ENCODE measurements around the gene SINHCAF. TPM values are rescaled to one million over a fixed set of nuclear protein-coding genes. Genes with fewer than 3 reads are reported as not detected.
A peak's percentile ranks its signal among the peaks of the same experiment; 100 is the strongest.

The SINHCAF gene
- total and polyA plus RNA-seq, 4 donors, result 23.4 to 67.0 (median 33.8) TPM

DNA sequence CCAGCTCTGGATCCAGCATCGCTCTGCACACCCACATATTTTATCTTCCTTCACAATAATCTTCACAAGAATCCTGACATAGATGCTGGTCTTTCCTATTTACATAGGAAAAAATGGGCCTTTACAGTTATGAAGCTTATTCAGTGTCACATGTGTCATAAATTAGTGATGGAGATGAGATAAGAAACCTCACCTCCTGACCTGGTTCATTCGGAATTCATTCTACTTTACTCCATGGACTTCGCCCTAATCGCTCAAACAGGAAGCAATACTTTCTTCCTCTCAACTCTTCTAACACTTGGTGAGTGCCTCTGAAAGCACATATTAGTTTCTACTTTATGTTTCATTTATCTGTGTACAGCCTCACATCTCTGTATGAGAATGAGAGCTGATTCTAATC lies 12.0 kb upstream of the SINHCAF start:
- TF ChIP-seq, protein P1, sequence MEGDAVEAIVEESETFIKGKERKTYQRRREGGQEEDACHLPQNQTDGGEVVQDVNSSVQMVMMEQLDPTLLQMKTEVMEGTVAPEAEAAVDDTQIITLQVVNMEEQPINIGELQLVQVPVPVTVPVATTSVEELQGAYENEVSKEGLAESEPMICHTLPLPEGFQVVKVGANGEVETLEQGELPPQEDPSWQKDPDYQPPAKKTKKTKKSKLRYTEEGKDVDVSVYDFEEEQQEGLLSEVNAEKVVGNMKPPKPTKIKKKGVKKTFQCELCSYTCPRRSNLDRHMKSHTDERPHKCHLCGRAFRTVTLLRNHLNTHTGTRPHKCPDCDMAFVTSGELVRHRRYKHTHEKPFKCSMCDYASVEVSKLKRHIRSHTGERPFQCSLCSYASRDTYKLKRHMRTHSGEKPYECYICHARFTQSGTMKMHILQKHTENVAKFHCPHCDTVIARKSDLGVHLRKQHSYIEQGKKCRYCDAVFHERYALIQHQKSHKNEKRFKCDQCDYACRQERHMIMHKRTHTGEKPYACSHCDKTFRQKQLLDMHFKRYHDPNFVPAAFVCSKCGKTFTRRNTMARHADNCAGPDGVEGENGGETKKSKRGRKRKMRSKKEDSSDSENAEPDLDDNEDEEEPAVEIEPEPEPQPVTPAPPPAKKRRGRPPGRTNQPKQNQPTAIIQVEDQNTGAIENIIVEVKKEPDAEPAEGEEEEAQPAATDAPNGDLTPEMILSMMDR (IDR thresholded peaks at IDR 0.05; ENCODE audit: control extremely low read depth, extremely low read depth), result no peak
- H3K36me3 ChIP-seq (ENCODE audit: control insufficient read depth in 4 of 4, insufficient read depth in 4 of 4, low read length in 4 of 4), result no peaks in the 10 kb centered on the region
- no peaks in the 10 kb centered on the region for H3K4me1 ChIP-seq (ENCODE audit: control insufficient read depth in 5 of 5, insufficient read depth in 5 of 5, low read length in 5 of 5)
- no peak for ATAC-seq (ENCODE audit: insufficient read depth, low FRiP score)
- no peak overlapping the region for H3K9ac ChIP-seq (ENCODE audit: insufficient read depth in 1 of 2, low read length in 2 of 2)
- H3K4me3 ChIP-seq, result no peak overlapping the region
- no peak overlapping the region for H3K27ac ChIP-seq (ENCODE audit: low read depth in 1 of 2, low read length in 1 of 2)
- DNase-seq, result no peak
- H3K9me3 ChIP-seq (ENCODE audit: control insufficient read depth in 4 of 4, insufficient read depth in 3 of 4, low read length in 3 of 4), result no peaks in the 10 kb centered on the region
- 41 to 69% methylated on average over 4 of the region's 4 CpGs for WGBS, 2 donors
- H3K27me3 ChIP-seq (ENCODE audit: control insufficient read depth in 3 of 3, insufficient read depth in 3 of 3, low read length in 2 of 3), result no peaks in the 10 kb centered on the region

GRCh38 chr12:31331242-31331641 lies 5.3 kb upstream of the SINHCAF start:
- H3K27me3 ChIP-seq (ENCODE audit: control insufficient read depth in 3 of 3, insufficient read depth in 3 of 3, low read length in 2 of 3), result no peaks in the 10 kb centered on the region
- no peak overlapping the region for H3K4me3 ChIP-seq
- DNase-seq, result no peak
- no peak for ATAC-seq (ENCODE audit: insufficient read depth, low FRiP score)
- no peak overlapping the region for H3K9ac ChIP-seq (ENCODE audit: insufficient read depth in 1 of 2, low read length in 2 of 2)
- H3K9me3 ChIP-seq (ENCODE audit: control insufficient read depth in 4 of 4, insufficient read depth in 3 of 4, low read length in 3 of 4), result no peaks in the 10 kb centered on the region
- H3K27ac ChIP-seq (ENCODE audit: low read depth in 1 of 2, low read length in 1 of 2), result no peak overlapping the region
- WGBS, 2 donors, result 54 to 60% methylated on average over 4 of the region's 4 CpGs
- peaks cover 0 to 9% (median 0%) of the 10 kb centered on the region in 5 donors for H3K4me1 ChIP-seq (ENCODE audit: control insufficient read depth in 5 of 5, insufficient read depth in 5 of 5, low read length in 5 of 5)
- TF ChIP-seq, protein P1 (IDR thresholded peaks at IDR 0.05; ENCODE audit: control extremely low read depth, extremely low read depth), result no peak
- no peaks in the 10 kb centered on the region for H3K36me3 ChIP-seq (ENCODE audit: control insufficient read depth in 4 of 4, insufficient read depth in 4 of 4, low read length in 4 of 4)

- 48 to 66% methylated on average over 20 of the region's 20 CpGs for WGBS, 2 donors
- peak in 2 of 3 donors; percentile 57 to 79 for DNase-seq
- H3K9ac ChIP-seq (ENCODE audit: insufficient read depth in 1 of 2, low read length in 2 of 2), result peak overlapping the region; percentile 79 to 91
Observed at GRCh38 chr12:31326736-31327659, 1.0 kb upstream of the SINHCAF start.

More at GRCh38 chr12:31326736-31327659, 1.0 kb upstream of the SINHCAF start:
- TF ChIP-seq, protein P1 (IDR thresholded peaks at IDR 0.05; ENCODE audit: control extremely low read depth, extremely low read depth), result no peak
- Histone ChIP-seq H3K36me3 (ENCODE audit: control insufficient read depth in 4 of 4, insufficient read depth in 4 of 4, low read length in 4 of 4) (no peaks in the 10 kb centered on the region), H3K4me3 (no peak overlapping the region), H3K9me3 (ENCODE audit: control insufficient read depth in 4 of 4, insufficient read depth in 3 of 4, low read length in 3 of 4) (no peaks in the 10 kb centered on the region), H3K4me1 (ENCODE audit: control insufficient read depth in 5 of 5, insufficient read depth in 5 of 5, low read length in 5 of 5) (peaks cover 0 to 9% (median 0%) of the 10 kb centered on the region in 5 donors), H3K27me3 (ENCODE audit: control insufficient read depth in 3 of 3, insufficient read depth in 3 of 3, low read length in 2 of 3) (no peaks in the 10 kb centered on the region), H3K27ac (ENCODE audit: low read depth in 1 of 2, low read length in 1 of 2) (peak overlapping the region; percentile 48 to 79)
- ATAC-seq (ENCODE audit: insufficient read depth, low FRiP score), result no peak
